ENCODE data around the gene HDAC4. TPM values are rescaled to one million over a fixed set of nuclear protein-coding genes. Genes with fewer than 3 reads are reported as not detected.

Gene HDAC4
- total and polyA plus RNA-seq, 3 experiments from 2014 or later = 8.3 to 28.8 (median 24.0) TPM

GRCh38 chr2:239143858-239144712, 256.7 kb downstream of the HDAC4 start:
- H3K27ac ChIP-seq (ENCODE audit: low read depth, low read length) = no peak overlapping the region
- H3K36me3 ChIP-seq (ENCODE audit: insufficient read depth, low read length) = peaks cover 24% of the 10 kb centered on the region
- H3K4me3 Mint-ChIP-seq = no peak overlapping the region
- POLR2A ChIA-PET = no interaction called here
- peaks cover 0 to 8% (median 2%) of the 10 kb centered on the region in 5 donors for H3K9me3 Mint-ChIP-seq
- no peak overlapping the region for H3K4me3 ChIP-seq (ENCODE audit: low read length)
- no peaks in the 10 kb centered on the region for H3K4me1 ChIP-seq (ENCODE audit: insufficient read depth, low read length)
- no peaks in the 10 kb centered on the region for H3K9me3 ChIP-seq (ENCODE audit: low read length)
- peak overlapping the region in 1 of 8 donors; percentile 42 for H3K27ac Mint-ChIP-seq
- no peaks in the 10 kb centered on the region for H3K27me3 ChIP-seq (ENCODE audit: insufficient read depth, low read length, poor library complexity, severe bottlenecking)
- CTCF ChIA-PET = interaction anchor here (0.8 to 1.3 kb wide), 3 partner anchors 10 to 762 kb away, joined by 3 read pairs; no protein-coding TSS in a partner anchor
- peaks cover 5 to 8% (median 6%) of the 10 kb centered on the region in 3 donors for H3K4me1 Mint-ChIP-seq
- H3K36me3 Mint-ChIP-seq = peaks cover 13 to 86% (median 13%) of the 10 kb centered on the region in 3 donors
- peaks cover 0 to 2% of the 10 kb centered on the region in 2 donors for H3K27me3 Mint-ChIP-seq
- peak in 1 of 5 donors; percentile 38 for DNase-seq

- Mint-ChIP-seq H3K4me3 (no peak overlapping the region), H3K36me3 (peaks cover 2 to 85% (median 12%) of the 10 kb centered on the region in 3 donors), H3K4me1 (peaks cover 9 to 16% (median 15%) of the 10 kb centered on the region in 3 donors), H3K27me3 (no peaks in the 10 kb centered on the region), H3K27ac (no peak overlapping the region), H3K9me3 (no peaks in the 10 kb centered on the region)
- peaks cover 25% of the 10 kb centered on the region for H3K36me3 ChIP-seq (ENCODE audit: insufficient read depth, low read length)
- no peak overlapping the region for H3K4me3 ChIP-seq (ENCODE audit: low read length)
- no peak overlapping the region for H3K27ac ChIP-seq (ENCODE audit: low read depth, low read length)
- H3K27me3 ChIP-seq (ENCODE audit: insufficient read depth, low read length, poor library complexity, severe bottlenecking) = no peaks in the 10 kb centered on the region
- ChIA-PET CTCF (interaction anchor here (0.9 kb wide), 1 partner anchor 740 kb away, joined by 3 read pairs; no protein-coding TSS in a partner anchor), POLR2A (no interaction called here)
- no peak for DNase-seq
- H3K9me3 ChIP-seq (ENCODE audit: low read length) = no peaks in the 10 kb centered on the region
- no peaks in the 10 kb centered on the region for H3K4me1 ChIP-seq (ENCODE audit: insufficient read depth, low read length)
Measured at GRCh38 chr2:239142806-239143205, 258.0 kb downstream of the HDAC4 start.

GRCh38 chr2:239142296-239142695, 258.5 kb downstream of the HDAC4 start:
- peaks cover 14 to 21% (median 20%) of the 10 kb centered on the region in 3 donors for H3K4me1 Mint-ChIP-seq
- CTCF ChIA-PET = interaction anchor here (0.9 kb wide), 1 partner anchor 740 kb away, joined by 3 read pairs; no protein-coding TSS in a partner anchor
- peak overlapping the region in 2 of 8 donors; percentile 21 to 42 for H3K27ac Mint-ChIP-seq
- H3K27me3 ChIP-seq (ENCODE audit: insufficient read depth, low read length, poor library complexity, severe bottlenecking) = no peaks in the 10 kb centered on the region
- H3K4me3 ChIP-seq (ENCODE audit: low read length) = no peak overlapping the region
- H3K4me1 ChIP-seq (ENCODE audit: insufficient read depth, low read length) = no peaks in the 10 kb centered on the region
- no peaks in the 10 kb centered on the region for H3K9me3 ChIP-seq (ENCODE audit: low read length)
- H3K36me3 Mint-ChIP-seq = peaks cover 0 to 86% (median 12%) of the 10 kb centered on the region in 3 donors
- no peaks in the 10 kb centered on the region for H3K27me3 Mint-ChIP-seq
- no peak for DNase-seq
- no peaks in the 10 kb centered on the region for H3K9me3 Mint-ChIP-seq
- H3K4me3 Mint-ChIP-seq = no peak overlapping the region
- peaks cover 25% of the 10 kb centered on the region for H3K36me3 ChIP-seq (ENCODE audit: insufficient read depth, low read length)
- no peak overlapping the region for H3K27ac ChIP-seq (ENCODE audit: low read depth, low read length)
- POLR2A ChIA-PET = no interaction called here

GRCh38 chr2:239141021-239141760, 259.6 kb downstream of the HDAC4 start:
- Mint-ChIP-seq H3K27me3 (no peaks in the 10 kb centered on the region), H3K4me1 (peaks cover 14 to 25% (median 20%) of the 10 kb centered on the region in 3 donors), H3K4me3 (no peak overlapping the region), H3K27ac (no peak overlapping the region), H3K9me3 (no peaks in the 10 kb centered on the region), H3K36me3 (peaks cover 5 to 92% (median 17%) of the 10 kb centered on the region in 3 donors)
- Histone ChIP-seq H3K27ac (ENCODE audit: low read depth, low read length) (no peak overlapping the region), H3K36me3 (ENCODE audit: insufficient read depth, low read length) (peaks cover 32% of the 10 kb centered on the region), H3K4me1 (ENCODE audit: insufficient read depth, low read length) (no peaks in the 10 kb centered on the region), H3K4me3 (ENCODE audit: low read length) (no peak overlapping the region), H3K27me3 (ENCODE audit: insufficient read depth, low read length, poor library complexity, severe bottlenecking) (no peaks in the 10 kb centered on the region), H3K9me3 (ENCODE audit: low read length) (no peaks in the 10 kb centered on the region)
- ChIA-PET CTCF (no interaction called here), POLR2A (no interaction called here)
- no peak for DNase-seq

GRCh38 chr2:239140346-239141020, 260.3 kb downstream of the HDAC4 start:
- no peaks in the 10 kb centered on the region for H3K9me3 ChIP-seq (ENCODE audit: low read length)
- CTCF ChIA-PET = no interaction called here
- H3K4me3 ChIP-seq (ENCODE audit: low read length) = no peak overlapping the region
- no peaks in the 10 kb centered on the region for H3K9me3 Mint-ChIP-seq
- H3K27me3 ChIP-seq (ENCODE audit: insufficient read depth, low read length, poor library complexity, severe bottlenecking) = no peaks in the 10 kb centered on the region
- H3K27me3 Mint-ChIP-seq = no peaks in the 10 kb centered on the region
- no peak overlapping the region for H3K27ac Mint-ChIP-seq
- no peak for DNase-seq
- POLR2A ChIA-PET = no interaction called here
- peaks cover 10 to 92% (median 17%) of the 10 kb centered on the region in 3 donors for H3K36me3 Mint-ChIP-seq
- peaks cover 14 to 25% (median 20%) of the 10 kb centered on the region in 3 donors for H3K4me1 Mint-ChIP-seq
- H3K36me3 ChIP-seq (ENCODE audit: insufficient read depth, low read length) = peaks cover 39% of the 10 kb centered on the region
- H3K4me1 ChIP-seq (ENCODE audit: insufficient read depth, low read length) = no peaks in the 10 kb centered on the region
- no peak overlapping the region for H3K4me3 Mint-ChIP-seq
- no peak overlapping the region for H3K27ac ChIP-seq (ENCODE audit: low read depth, low read length)

GRCh38 chr2:239139566-239139965, 261.3 kb downstream of the HDAC4 start:
- no peak for DNase-seq
- CTCF ChIA-PET = no interaction called here
- peaks cover 14 to 25% (median 20%) of the 10 kb centered on the region in 3 donors for H3K4me1 Mint-ChIP-seq
- Histone ChIP-seq H3K9me3 (ENCODE audit: low read length) (no peaks in the 10 kb centered on the region), H3K4me3 (ENCODE audit: low read length) (no peak overlapping the region), H3K36me3 (ENCODE audit: insufficient read depth, low read length) (peaks cover 43% of the 10 kb centered on the region), H3K4me1 (ENCODE audit: insufficient read depth, low read length) (no peaks in the 10 kb centered on the region), H3K27ac (ENCODE audit: low read depth, low read length) (no peak overlapping the region), H3K27me3 (ENCODE audit: insufficient read depth, low read length, poor library complexity, severe bottlenecking) (no peaks in the 10 kb centered on the region)
- peak overlapping the region in 1 of 8 donors; percentile 36 for H3K27ac Mint-ChIP-seq
- no peaks in the 10 kb centered on the region for H3K27me3 Mint-ChIP-seq
- no peaks in the 10 kb centered on the region for H3K9me3 Mint-ChIP-seq
- H3K36me3 Mint-ChIP-seq = peaks cover 20 to 92% (median 26%) of the 10 kb centered on the region in 3 donors
- POLR2A ChIA-PET = no interaction called here
- H3K4me3 Mint-ChIP-seq = no peak overlapping the region

GRCh38 chr2:239139101-239139500, 261.7 kb downstream of the HDAC4 start:
- no peak for DNase-seq
- no peaks in the 10 kb centered on the region for H3K4me1 ChIP-seq (ENCODE audit: insufficient read depth, low read length)
- peaks cover 21 to 92% (median 28%) of the 10 kb centered on the region in 3 donors for H3K36me3 Mint-ChIP-seq
- ChIA-PET POLR2A (no interaction called here), CTCF (no interaction called here)
- H3K4me1 Mint-ChIP-seq = peaks cover 14 to 25% (median 20%) of the 10 kb centered on the region in 3 donors
- H3K9me3 ChIP-seq (ENCODE audit: low read length) = no peaks in the 10 kb centered on the region
- H3K27ac ChIP-seq (ENCODE audit: low read depth, low read length) = no peak overlapping the region
- H3K4me3 Mint-ChIP-seq = peak overlapping the region in 2 of 7 donors; percentile 38 to 81
- no peaks in the 10 kb centered on the region for H3K27me3 Mint-ChIP-seq
- no peak overlapping the region for H3K4me3 ChIP-seq (ENCODE audit: low read length)
- H3K27me3 ChIP-seq (ENCODE audit: insufficient read depth, low read length, poor library complexity, severe bottlenecking) = no peaks in the 10 kb centered on the region
- no peaks in the 10 kb centered on the region for H3K9me3 Mint-ChIP-seq
- peaks cover 38% of the 10 kb centered on the region for H3K36me3 ChIP-seq (ENCODE audit: insufficient read depth, low read length)
- no peak overlapping the region for H3K27ac Mint-ChIP-seq
